Mammary epithelial cell (primary cell): ENCODE measurements around the gene LCK.

Experiments used
- EZH2 ChIP-seq: IDR thresholded peaks from 2 replicates; pipeline ENCODE4 v1.6.1; 2012; ENCODE audit warnings: low read length, inconsistent platforms, borderline replicate concordance
- TF ChIP-seq, protein P1 (sequence below), 2 donors: IDR thresholded peaks in 1 of 2; conservative IDR thresholded peaks in 1 of 2; 2 replicates each; pipeline ENCODE4 v1.5.1; 2011 to 2012; ENCODE audit warnings: inconsistent platforms in 2 of 2, low read length in 2 of 2, mild to moderate bottlenecking in 2 of 2, control low read depth in 1 of 2, low read depth in 1 of 2; ENCODE audit not compliant: insufficient read depth in 1 of 2; ENCODE audit errors: extremely low read depth in 1 of 2

DNA sequence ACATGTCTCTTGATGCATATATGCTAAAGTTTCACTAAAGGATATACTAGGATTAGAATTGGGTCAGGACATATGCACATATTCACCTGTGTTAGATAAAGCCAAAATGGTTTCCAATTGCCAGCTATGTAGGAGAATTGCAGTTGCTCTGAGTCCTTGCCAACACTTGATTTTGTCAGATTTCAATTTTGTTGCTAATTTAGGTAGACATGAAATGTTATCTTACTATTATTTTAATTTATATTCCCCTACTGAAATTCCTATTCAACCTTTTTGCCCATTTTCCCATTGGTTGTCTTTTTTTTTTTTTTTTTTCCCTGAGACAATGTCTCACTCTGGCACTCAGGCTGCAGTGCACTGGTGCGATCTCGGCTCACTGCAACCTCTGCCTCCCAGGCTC is 54.2 kb downstream of the LCK start:
- TF ChIP-seq, protein P1, sequence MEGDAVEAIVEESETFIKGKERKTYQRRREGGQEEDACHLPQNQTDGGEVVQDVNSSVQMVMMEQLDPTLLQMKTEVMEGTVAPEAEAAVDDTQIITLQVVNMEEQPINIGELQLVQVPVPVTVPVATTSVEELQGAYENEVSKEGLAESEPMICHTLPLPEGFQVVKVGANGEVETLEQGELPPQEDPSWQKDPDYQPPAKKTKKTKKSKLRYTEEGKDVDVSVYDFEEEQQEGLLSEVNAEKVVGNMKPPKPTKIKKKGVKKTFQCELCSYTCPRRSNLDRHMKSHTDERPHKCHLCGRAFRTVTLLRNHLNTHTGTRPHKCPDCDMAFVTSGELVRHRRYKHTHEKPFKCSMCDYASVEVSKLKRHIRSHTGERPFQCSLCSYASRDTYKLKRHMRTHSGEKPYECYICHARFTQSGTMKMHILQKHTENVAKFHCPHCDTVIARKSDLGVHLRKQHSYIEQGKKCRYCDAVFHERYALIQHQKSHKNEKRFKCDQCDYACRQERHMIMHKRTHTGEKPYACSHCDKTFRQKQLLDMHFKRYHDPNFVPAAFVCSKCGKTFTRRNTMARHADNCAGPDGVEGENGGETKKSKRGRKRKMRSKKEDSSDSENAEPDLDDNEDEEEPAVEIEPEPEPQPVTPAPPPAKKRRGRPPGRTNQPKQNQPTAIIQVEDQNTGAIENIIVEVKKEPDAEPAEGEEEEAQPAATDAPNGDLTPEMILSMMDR (conservative IDR thresholded peaks at IDR 0.05 in 1 of 2, IDR thresholded peaks at IDR 0.05 in 1 of 2; ENCODE audit: extremely low read depth in 1 of 2, insufficient read depth in 1 of 2, low read depth in 1 of 2, low read length in 2 of 2), result no peak
- no peak for TF ChIP-seq EZH2
